NT2/D1 (cell line): Measurements from ENCODE around the gene SHROOM4.

Source experiments
- SUZ12 ChIP-seq: IDR thresholded peaks from 2 replicates; pipeline ENCODE4 v1.6.1; 2011; ENCODE audit not compliant: insufficient read length, insufficient read depth; ENCODE audit errors: extremely low read depth
- YY1 ChIP-seq: IDR thresholded peaks from 2 replicates; pipeline ENCODE4 v1.6.1; 2011; ENCODE audit not compliant: insufficient read length, insufficient read depth

DNA sequence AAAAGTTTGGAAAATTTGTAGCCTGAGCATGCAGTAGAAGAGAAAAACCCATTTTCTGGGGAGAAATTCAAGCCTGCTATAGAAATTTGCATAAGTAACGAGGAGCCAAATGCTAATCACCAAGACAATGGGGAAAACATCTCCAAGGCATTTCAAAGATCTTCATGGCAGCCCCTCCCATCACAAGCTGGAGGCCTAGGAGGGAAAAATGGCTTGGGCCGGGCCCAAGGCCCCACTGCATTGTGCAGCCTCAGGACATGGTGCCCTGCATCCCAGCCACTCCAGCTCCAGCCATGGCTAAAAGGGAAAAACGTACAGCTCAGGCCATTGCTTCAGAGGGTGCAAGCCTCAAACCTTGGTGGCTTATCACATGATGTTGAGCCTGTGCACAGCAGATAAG is 87.7 kb downstream of the SHROOM4 start:
- TF ChIP-seq YY1 (no peak), SUZ12 (no peak)
